ENCODE data around the gene CHST12.
"Not testable (repeated sequence)": the region's sequence is repeated elsewhere in the genome, so short reads cannot be mapped to it uniquely, and the experiment has no call there.

Gene CHST12

GRCh38 chr7:2378125-2378524 lies 25.3 kb upstream of the CHST12 start:
- DNase-seq = not testable (repeated sequence)

GRCh38 chr7:2379161-2379560 lies 24.2 kb upstream of the CHST12 start:
- DNase-seq = no peak

GRCh38 chr7:2379821-2380450 lies 23.5 kb upstream of the CHST12 start:
- DNase-seq = no peak

GRCh38 chr7:2380461-2380860 lies 22.9 kb upstream of the CHST12 start:
- DNase-seq = no peak

- no peak for DNase-seq
Measured at GRCh38 chr7:2381227-2381626, 22.2 kb upstream of the CHST12 start.

- no peak for DNase-seq
Measured at GRCh38 chr7:2381881-2382509, 21.4 kb upstream of the CHST12 start.

- DNase-seq = no peak
Measured at GRCh38 chr7:2383543-2384274, 19.7 kb upstream of the CHST12 start.

- no peak for DNase-seq
Measured at GRCh38 chr7:2384354-2385243, 18.8 kb upstream of the CHST12 start.

- DNase-seq = not testable (repeated sequence)
Measured at GRCh38 chr7:2386122-2386521, 17.3 kb upstream of the CHST12 start.

GRCh38 chr7:2386964-2387669 lies 16.3 kb upstream of the CHST12 start:
- no peak for DNase-seq

GRCh38 chr7:2387897-2388636 lies 15.3 kb upstream of the CHST12 start:
- DNase-seq = no peak

- DNase-seq = no peak
Measured at GRCh38 chr7:2388637-2388954, 14.8 kb upstream of the CHST12 start.

- DNase-seq = peak; percentile 54
Measured at GRCh38 chr7:2390020-2390816, 13.2 kb upstream of the CHST12 start.

- no peak for DNase-seq
Measured at GRCh38 chr7:2393706-2394105, 9.7 kb upstream of the CHST12 start.

- DNase-seq = no peak
Measured at GRCh38 chr7:2394566-2395082, 8.8 kb upstream of the CHST12 start.

- DNase-seq = no peak
Measured at GRCh38 chr7:2398506-2398905, 4.9 kb upstream of the CHST12 start.

GRCh38 chr7:2399848-2400587 lies 3.4 kb upstream of the CHST12 start:
- DNase-seq = peak; percentile 99

- no peak for DNase-seq
Measured at GRCh38 chr7:2402687-2403013, 761 bp upstream of the CHST12 start.

- DNase-seq = peak; percentile 42
Measured at GRCh38 chr7:2403718-2404648, 572 bp downstream of the CHST12 start.
